Superior temporal gyrus (tissue), 1 donor: ENCODE results near the gene FES.

Source experiments
- DNase-seq: peaks from one replicate; pipeline ENCODE4 v3.0.0-alpha.2; 2016; ENCODE audit errors: extremely low spot score

FES gene

DNA sequence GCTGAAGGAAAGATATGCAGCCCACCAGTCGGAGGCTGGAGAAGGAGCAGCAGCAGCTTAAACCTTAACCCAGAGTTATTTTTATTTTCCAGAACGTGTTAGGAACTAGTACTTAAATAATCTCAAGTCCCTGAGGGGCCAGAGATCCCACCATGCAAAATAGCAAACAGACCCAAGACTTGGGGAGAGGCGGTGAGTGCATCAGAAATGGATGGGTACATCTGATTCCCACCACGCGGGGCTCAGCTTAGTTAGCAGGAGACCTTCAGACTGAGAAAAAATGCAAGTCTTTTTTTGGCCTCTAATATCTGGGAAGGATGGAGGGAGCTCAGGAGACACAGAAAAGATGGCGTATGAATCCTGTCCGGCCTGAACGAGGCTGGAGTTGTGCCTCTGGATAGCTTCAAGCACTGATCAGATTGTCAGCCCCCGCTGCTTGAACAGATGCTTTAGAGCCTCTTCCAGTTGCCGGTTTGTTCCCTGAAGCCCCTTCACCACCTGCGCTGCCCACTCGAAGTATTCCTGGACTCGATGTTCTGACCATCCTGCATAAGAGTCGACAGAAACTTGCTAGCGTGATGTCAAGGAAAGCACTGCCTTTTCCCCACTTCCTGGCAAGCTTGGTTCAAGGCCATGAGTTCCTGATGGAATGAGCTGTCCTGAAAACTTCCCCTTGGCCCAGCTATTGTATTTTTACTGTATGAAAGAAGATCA lies 46.7 kb downstream of the FES start:
- no peak for DNase-seq

DNA sequence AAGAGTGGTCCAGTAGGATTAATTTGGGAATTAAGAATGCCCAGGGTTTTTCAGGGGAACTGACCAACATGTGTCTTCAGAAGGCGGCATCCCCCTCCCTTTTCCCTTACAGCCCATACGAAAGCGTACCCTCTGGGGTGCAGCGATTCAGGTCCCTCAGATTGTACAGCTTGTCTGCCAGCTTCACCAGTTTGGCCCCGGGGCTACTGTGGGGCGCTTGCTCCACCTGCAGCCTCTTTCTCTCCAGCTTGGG lies 47.2 kb downstream of the FES start:
- DNase-seq = no peak

DNA sequence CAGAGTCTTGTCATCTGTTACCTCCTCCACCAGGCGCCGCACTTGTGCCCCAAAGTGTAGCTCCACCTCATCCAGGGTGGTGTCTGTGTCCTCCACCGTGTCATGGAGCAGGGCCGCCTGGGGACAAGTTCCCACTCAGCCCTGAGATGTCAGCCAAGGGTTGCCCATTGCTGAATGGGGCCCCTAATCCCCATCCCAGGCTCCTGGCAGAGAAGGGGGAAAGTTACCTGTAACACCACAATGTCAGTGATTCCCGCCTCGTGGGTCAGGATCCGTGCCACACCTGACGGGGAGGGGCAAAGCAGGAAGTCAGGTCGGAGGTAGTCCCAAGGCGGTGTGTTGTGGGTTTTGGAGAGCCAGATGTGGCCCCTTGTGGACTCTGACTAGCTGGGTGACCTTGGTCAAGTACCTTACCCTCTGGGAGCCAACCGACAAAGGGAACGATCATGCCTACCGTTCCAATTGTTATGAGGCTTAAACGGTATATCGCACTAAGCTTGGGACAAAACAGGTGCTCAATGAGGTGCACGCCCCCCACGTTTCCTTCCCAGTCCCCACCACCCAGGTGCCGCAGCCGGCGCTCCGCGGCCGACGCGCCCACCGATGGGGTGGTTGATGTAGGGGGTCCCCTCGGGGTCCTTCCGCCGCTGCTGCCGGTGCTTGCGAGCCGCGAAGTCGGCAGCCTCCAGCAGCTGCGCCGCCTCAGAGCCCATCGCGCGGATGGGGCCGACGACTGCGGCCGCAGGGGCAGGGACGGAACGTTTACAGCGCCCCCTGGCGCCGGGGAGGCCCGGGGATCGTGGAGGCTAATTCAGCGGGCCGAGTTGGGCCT lies 47.7 kb downstream of the FES start, which contains the start of gene HDDC3:
TSS of gene HDDC3 (minus strand) at position 722 of the 832 bp plus-strand sequence. CDS start at position 713, 9 bp downstream.
- DNase-seq = peak; percentile 91

DNA sequence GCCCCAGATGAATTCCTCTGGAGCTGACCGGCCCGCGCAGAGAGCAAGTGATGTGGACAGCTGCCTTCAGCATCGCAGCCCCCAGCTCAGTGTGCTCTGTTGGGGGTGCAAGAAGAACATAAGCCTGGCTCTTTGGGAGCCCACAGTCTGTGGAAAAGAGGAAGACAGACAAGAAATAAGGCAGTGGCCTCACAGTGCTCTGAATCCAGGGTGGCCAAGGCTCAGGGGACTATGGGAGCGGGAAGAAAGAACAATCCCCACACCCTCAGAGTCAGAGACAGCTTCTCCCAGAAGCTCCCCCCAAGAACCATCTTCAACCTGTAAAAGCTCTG lies 48.3 kb downstream of the FES start:
- DNase-seq = no peak

DNA sequence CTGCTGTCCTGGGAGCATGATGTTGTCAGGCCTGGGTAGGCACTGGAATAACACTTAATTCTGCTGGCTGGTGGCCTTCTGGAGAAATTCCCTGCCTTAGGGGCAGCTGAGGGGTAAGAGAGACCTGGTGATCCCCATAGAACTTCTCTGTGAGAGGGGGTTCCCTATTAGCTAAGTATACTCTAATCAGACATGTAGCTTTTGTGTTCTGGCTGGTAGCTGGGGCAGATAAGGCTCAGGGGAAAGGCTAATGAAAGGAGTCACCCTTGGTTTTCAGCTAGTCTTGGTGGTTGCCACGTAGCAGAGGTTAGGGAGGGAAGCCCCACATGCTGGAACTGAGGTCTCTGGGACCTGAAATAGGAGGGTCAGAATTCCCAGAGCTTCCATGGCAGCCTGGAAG lies 49.0 kb downstream of the FES start:
- DNase-seq = no peak

DNA sequence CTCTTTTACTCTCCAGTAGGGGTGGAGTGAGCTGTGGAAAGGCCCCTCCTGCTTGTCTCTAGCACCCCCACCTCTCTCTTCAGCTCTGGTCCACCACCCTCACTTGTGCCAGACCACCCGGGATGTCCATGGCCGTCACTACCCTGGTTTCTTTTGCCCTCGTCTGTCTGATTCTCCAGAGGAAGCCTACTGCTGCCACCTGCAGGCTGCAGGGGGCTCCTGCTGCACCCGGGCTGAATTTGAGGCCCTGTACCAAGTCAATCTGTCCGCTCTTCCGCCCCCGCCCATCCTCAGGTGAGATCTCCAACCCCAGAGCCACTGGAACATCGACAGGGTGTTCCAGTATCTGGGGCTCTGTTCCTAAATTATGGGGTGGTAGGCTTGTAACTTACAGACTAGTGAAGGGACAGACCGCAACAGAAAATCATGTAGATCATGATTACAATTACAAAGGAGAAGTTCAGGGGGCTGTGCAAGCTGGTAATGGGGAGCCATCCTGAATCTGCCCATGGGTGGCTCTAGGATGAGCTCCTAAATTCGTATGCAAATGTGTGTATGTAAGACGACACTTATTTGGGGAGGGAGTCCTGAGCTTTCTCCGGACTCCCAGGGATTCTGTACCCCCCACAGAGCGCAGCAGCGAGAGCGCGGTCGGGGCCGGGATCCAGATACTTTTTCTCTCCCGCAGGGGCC lies 50.1 kb downstream of the FES start:
- DNase-seq = peak; percentile 90

DNA sequence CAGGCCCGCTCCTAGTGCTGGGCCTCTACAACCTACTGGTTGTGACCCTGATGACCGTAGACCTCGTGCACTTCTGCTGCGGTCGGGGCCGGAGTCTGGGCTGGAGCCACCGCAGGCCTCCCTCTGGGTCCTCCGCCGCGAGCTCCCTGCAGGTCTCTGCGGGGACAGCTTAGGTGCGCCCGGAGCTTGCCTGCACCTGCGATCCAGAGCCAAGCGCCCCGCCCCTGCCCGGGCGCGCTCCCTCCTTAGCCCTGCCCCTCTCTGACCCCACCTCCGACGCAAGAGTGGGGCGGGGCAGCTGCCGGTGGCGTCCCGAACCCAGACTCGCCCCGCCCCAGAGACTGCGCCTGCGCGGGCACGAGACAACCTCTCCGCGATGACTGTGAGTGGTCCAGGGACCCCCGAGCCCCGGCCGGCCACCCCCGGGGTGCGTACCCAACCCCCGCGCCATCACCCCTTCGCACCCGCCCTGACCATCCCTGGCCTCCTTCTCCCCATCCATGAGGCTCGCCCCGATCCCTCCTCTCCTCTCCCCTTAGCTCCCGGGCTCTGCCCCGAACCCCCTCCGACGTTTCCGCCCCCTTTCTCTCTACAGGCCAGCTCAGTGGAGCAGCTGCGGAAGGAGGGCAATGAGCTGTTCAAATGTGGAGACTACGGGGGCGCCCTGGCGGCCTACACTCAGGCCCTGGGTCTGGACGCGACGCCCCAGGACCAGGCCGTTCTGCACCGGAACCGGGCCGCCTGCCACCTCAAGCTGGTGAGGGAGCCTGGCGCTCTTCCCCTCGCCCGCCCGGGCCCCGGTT lies 50.8 kb downstream of the FES start, which contains the start of gene UNC45A:
TSS of gene UNC45A (plus strand) at position 337 of the 803 bp plus-strand sequence. CDS start at position 377, 40 bp downstream.
- DNase-seq = peak; percentile 86

DNA sequence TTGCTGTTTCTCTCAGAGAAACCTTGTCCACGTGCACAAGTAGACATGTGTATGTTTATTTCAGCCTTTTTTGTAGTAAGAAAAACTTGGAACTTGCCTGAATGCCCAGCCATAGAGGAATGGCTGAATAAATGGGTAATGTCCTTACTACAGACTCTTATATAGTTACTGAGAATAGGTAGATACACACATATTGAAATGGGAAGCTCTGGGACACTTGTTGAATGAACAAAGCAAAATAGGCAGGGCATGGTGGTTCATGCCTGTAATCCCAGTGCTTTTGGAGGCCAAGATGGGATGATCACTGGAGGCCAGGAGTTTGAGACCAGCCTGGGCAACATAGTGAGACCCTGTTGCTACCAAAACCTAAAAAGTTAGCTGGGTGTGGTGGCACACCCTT lies 52.5 kb downstream of the FES start:
- DNase-seq = no peak

DNA sequence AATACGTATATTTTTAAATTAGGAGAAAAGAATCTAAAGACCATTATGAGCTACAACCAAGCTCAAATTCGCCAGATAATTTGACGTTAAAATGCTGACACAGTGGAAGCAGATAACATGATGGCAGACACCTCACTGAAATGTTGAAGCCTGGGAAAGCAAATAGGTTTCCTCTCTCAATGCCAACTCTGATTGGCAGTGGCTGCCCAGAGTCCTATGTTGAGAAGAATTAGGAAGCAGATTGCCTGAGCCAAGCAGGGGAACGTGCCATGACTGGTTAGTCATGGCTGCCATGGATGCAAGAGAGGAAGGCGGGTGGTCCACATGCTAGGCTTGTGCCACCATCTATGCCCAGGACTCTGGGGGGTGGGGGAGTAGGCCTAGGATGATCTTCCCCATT lies 54.0 kb downstream of the FES start:
- no peak for DNase-seq

DNA sequence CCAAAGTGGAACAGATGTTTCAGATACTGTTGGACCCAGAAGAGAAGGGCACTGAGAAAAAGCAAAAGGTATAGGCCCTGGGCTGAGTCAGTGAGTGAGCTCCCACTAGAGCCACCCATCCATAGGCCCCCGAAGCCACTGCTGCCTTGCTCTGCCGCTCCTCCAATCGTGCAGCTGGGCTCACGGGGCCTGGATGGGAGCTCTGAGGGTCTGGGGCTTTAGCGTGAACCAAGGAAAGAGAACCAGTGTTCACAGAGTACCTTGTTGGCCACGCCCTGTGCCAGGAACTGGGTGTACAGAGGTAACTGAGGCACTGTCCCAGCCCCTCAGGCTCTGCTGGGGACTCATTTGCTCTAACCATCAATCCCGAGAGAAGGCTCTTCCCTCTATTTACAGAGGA lies 55.5 kb downstream of the FES start:
- DNase-seq = no peak

DNA sequence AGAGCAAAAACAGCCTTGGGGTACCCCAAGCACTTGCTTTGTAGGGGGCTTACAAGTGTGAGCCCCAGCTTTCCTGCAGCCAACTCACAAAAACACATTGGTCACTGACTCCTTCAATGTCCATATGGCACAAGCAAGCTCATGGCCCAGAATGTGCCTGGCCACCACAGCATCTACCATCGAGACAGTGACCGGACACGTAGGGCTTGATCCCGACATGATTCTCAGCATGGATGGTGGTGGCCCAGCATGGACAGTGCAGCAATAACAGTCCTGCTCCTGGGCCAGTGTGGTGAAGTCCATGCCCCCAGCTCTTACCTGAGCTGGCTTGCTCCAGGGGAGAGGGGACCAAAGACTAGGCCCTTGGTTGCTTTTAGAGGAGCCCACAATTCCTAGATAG lies 56.7 kb downstream of the FES start:
- DNase-seq = no peak

DNA sequence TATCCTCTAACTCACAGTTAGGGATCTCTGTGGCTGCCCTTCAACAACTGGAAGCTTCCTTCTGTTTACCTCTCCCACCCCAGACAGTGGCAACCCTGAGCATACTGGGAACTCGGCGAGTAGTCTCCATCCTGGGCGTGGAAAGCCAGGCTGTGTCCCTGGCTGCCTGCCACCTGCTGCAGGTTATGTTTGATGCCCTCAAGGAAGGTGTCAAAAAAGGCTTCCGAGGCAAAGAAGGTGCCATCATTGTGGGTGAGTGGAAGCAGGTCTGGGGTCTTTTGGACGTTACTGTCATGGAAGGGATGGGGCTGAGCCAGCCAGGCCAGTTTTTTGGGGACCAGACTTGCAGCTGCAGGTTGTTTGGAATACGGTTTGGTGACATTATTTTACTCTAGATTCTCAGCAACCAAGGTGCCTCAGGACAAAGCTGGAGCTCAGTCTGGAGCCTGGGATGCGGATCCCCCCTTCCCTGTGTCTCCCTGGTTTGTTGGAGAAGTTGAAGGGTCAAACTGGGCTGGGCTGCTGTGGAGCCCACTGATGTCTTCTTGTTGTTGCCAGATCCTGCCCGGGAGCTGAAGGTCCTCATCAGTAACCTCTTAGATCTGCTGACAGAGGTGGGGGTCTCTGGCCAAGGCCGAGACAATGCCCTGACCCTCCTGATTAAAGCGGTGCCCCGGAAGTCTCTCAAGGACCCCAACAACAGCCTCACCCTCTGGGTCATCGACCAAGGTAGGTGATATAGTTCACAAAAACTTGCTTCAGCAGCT lies 58.2 kb downstream of the FES start:
- DNase-seq = no peak

DNA sequence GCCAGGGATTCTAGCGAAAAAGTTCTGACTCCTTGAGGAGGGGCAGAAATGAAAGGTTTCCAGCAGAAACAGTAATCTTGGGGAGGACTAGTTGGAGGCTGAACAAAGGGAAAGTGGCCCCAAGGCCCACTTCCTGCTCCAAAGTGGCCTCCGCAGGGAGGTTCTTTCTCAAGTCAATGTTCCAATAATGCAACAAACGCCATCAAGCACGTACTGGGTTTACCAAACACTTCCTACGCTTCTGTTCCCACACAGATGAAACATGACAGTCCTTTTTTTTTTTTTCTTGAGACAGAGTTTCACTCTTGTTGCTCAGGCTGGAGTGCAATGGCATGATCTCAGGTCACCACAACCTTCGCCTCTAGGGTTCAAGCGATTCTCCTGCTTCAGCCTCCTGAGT lies 60.8 kb downstream of the FES start:
- no peak for DNase-seq
